ENCODE measurements around the gene GRAMD4. TPM values are rescaled to one million over a fixed set of nuclear protein-coding genes. Genes with fewer than 3 reads are reported as not detected.

GRAMD4 gene
- total RNA-seq, 1 experiment from 2014 or later, result 23.4 TPM

- no peak for DNase-seq
- intact Hi-C loops (cut with micrococcal nuclease; ENCODE audit: unreplicated experiment), result no loop called here
- TF ChIP-seq CTCF (IDR thresholded peaks at IDR 0.05; ENCODE audit: insufficient read depth in 1 of 2, low read depth in 1 of 2, low read length in 1 of 2, severe bottlenecking in 1 of 2, unreplicated experiment in 1 of 2), result no peak
- no peaks in the 10 kb centered on the region for H3K4me1 ChIP-seq
- peaks cover 1% of the 10 kb centered on the region; the same call in 1 of the 2 replicates for H3K36me3 ChIP-seq (ENCODE audit: control insufficient read depth, insufficient read depth, low read length)
- H3K9me3 Mint-ChIP-seq (ENCODE audit: unreplicated experiment), result no peaks in the 10 kb centered on the region
- no peaks in the 10 kb centered on the region for H3K9me3 ChIP-seq
- CTCF ChIA-PET, result no interaction called here
- H3K4me3 Mint-ChIP-seq (ENCODE audit: unreplicated experiment), result no peak overlapping the region
- peaks cover 43% of the 10 kb centered on the region for H3K36me3 Mint-ChIP-seq (ENCODE audit: insufficient read depth, unreplicated experiment)
- H3K4me3 ChIP-seq (ENCODE audit: low read depth, low read length), result no peak overlapping the region
- no peak overlapping the region for H3K27ac Mint-ChIP-seq (ENCODE audit: unreplicated experiment)
- BruUV-seq (replicated peaks), result no TSS peak
- no peaks in the 10 kb centered on the region for H3K27me3 ChIP-seq (replicated peaks; ENCODE audit: control insufficient read depth, insufficient read depth, low read length)
- no peaks in the 10 kb centered on the region for H3K27me3 Mint-ChIP-seq (ENCODE audit: insufficient read depth, unreplicated experiment)
- H3K4me1 Mint-ChIP-seq (ENCODE audit: low read depth, unreplicated experiment), result no peaks in the 10 kb centered on the region
- POLR2A ChIA-PET, result no interaction called here
Observed at GRCh38 chr22:46710806-46711205, 90.6 kb downstream of the GRAMD4 start.

GRCh38 chr22:46712288-46712687 lies 92.1 kb downstream of the GRAMD4 start:
- DNase-seq, result no peak
- CTCF ChIA-PET, result no interaction called here
- Histone ChIP-seq H3K9me3 (no peaks in the 10 kb centered on the region), H3K4me3 (ENCODE audit: low read depth, low read length) (no peak overlapping the region), H3K27me3 (replicated peaks; ENCODE audit: control insufficient read depth, insufficient read depth, low read length) (no peaks in the 10 kb centered on the region), H3K36me3 (ENCODE audit: control insufficient read depth, insufficient read depth, low read length) (0 out of 2 replicates have a peak, but pooled peaks cover 1% of the 10 kb centered on the region), H3K4me1 (no peaks in the 10 kb centered on the region)
- no peak overlapping the region for H3K4me3 Mint-ChIP-seq (ENCODE audit: unreplicated experiment)
- H3K27me3 Mint-ChIP-seq (ENCODE audit: insufficient read depth, unreplicated experiment), result no peaks in the 10 kb centered on the region
- no peaks in the 10 kb centered on the region for H3K4me1 Mint-ChIP-seq (ENCODE audit: low read depth, unreplicated experiment)
- no peaks in the 10 kb centered on the region for H3K9me3 Mint-ChIP-seq (ENCODE audit: unreplicated experiment)
- H3K27ac Mint-ChIP-seq (ENCODE audit: unreplicated experiment), result no peak overlapping the region
- H3K36me3 Mint-ChIP-seq (ENCODE audit: insufficient read depth, unreplicated experiment), result peaks cover 35% of the 10 kb centered on the region
- POLR2A ChIA-PET, result no interaction called here
- TF ChIP-seq CTCF (IDR thresholded peaks at IDR 0.05; ENCODE audit: insufficient read depth in 1 of 2, low read depth in 1 of 2, low read length in 1 of 2, severe bottlenecking in 1 of 2, unreplicated experiment in 1 of 2), result no peak
- BruUV-seq (replicated peaks), result no TSS peak
- intact Hi-C loops (cut with micrococcal nuclease; ENCODE audit: unreplicated experiment), result no loop called here

GRCh38 chr22:46714550-46714949 lies 94.4 kb downstream of the GRAMD4 start:
- Mint-ChIP-seq H3K36me3 (ENCODE audit: insufficient read depth, unreplicated experiment) (peaks cover 33% of the 10 kb centered on the region), H3K4me3 (ENCODE audit: unreplicated experiment) (no peak overlapping the region), H3K27ac (ENCODE audit: unreplicated experiment) (no peak overlapping the region), H3K27me3 (ENCODE audit: insufficient read depth, unreplicated experiment) (no peaks in the 10 kb centered on the region), H3K9me3 (ENCODE audit: unreplicated experiment) (no peaks in the 10 kb centered on the region), H3K4me1 (ENCODE audit: low read depth, unreplicated experiment) (no peaks in the 10 kb centered on the region)
- no peak overlapping the region for H3K4me3 ChIP-seq (ENCODE audit: low read depth, low read length)
- CTCF ChIA-PET, result no interaction called here
- no peaks in the 10 kb centered on the region for H3K36me3 ChIP-seq (ENCODE audit: control insufficient read depth, insufficient read depth, low read length)
- H3K9me3 ChIP-seq, result no peaks in the 10 kb centered on the region
- no TSS peak for BruUV-seq (replicated peaks)
- TF ChIP-seq CTCF (IDR thresholded peaks at IDR 0.05; ENCODE audit: insufficient read depth in 1 of 2, low read depth in 1 of 2, low read length in 1 of 2, severe bottlenecking in 1 of 2, unreplicated experiment in 1 of 2), result no peak
- intact Hi-C loops (cut with micrococcal nuclease; ENCODE audit: unreplicated experiment), result no loop called here
- no peaks in the 10 kb centered on the region for H3K4me1 ChIP-seq
- POLR2A ChIA-PET, result no interaction called here
- no peaks in the 10 kb centered on the region for H3K27me3 ChIP-seq (replicated peaks; ENCODE audit: control insufficient read depth, insufficient read depth, low read length)
- DNase-seq, result no peak

All from Caco-2 (cell line).